H1 (cell line): ENCODE measurements around the gene FANK1.

Source experiments
- CHD1 ChIP-seq: IDR thresholded peaks from 2 replicates; pipeline ENCODE4 v1.6.1; 2012; ENCODE audit warnings: low read depth, low read length, improper control_type of control experiment
- EP300 ChIP-seq, 2 experiments: IDR thresholded peaks; 1 replicate in 1 of 2; 2 replicates in 1 of 2; pipeline ENCODE4 v1.6.1; 2011 to 2012; ENCODE audit warnings: low read depth in 2 of 2, low read length in 2 of 2, mild to moderate bottlenecking in 2 of 2, borderline replicate concordance in 1 of 2, inconsistent platforms in 1 of 2, moderate library complexity in 1 of 2
- TF ChIP-seq, protein P1 (sequence below), 3 experiments: IDR thresholded peaks; 1 replicate in 2 of 3; 2 replicates in 1 of 3; pipeline versions ENCODE4 v1.5.1 to v1.6.1; 2011; ENCODE audit warnings: low read length in 3 of 3, mild to moderate bottlenecking in 3 of 3, inconsistent platforms in 2 of 3, low read depth in 1 of 3, moderate library complexity in 1 of 3; ENCODE audit not compliant: insufficient read depth in 1 of 3; ENCODE audit errors: control extremely low read depth in 1 of 3
- TF ChIP-seq, protein P2 (sequence below): IDR thresholded peaks from 2 replicates; pipeline ENCODE4 v1.6.1; 2012; ENCODE audit warnings: inconsistent platforms

DNA sequence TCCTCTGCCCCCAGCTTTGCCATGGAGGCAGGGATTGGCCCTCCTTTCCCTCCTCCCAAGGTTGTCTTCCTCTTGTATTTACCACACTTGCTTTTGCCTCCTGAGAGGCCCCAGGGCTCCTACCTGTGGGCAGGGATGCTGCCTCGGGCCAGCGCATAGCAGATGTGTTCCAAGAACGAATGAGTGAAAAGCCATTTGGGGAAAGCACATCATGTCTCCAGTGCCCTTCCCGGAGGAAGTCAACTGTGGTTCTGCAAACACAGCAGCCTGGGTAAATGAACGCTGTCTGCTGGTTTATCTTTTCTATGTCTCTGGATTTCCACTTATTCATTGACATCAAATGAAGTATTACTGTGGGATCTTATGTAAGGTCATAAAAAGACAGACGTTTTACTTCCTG lies 161.7 kb downstream of the FANK1 start:
- TF ChIP-seq, protein P1, sequence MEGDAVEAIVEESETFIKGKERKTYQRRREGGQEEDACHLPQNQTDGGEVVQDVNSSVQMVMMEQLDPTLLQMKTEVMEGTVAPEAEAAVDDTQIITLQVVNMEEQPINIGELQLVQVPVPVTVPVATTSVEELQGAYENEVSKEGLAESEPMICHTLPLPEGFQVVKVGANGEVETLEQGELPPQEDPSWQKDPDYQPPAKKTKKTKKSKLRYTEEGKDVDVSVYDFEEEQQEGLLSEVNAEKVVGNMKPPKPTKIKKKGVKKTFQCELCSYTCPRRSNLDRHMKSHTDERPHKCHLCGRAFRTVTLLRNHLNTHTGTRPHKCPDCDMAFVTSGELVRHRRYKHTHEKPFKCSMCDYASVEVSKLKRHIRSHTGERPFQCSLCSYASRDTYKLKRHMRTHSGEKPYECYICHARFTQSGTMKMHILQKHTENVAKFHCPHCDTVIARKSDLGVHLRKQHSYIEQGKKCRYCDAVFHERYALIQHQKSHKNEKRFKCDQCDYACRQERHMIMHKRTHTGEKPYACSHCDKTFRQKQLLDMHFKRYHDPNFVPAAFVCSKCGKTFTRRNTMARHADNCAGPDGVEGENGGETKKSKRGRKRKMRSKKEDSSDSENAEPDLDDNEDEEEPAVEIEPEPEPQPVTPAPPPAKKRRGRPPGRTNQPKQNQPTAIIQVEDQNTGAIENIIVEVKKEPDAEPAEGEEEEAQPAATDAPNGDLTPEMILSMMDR (IDR thresholded peaks at IDR 0.05; ENCODE audit: control extremely low read depth in 1 of 3, insufficient read depth in 1 of 3, low read depth in 1 of 3, low read length in 3 of 3): no peak
- no peak for TF ChIP-seq EP300 (IDR thresholded peaks at IDR 0.05; ENCODE audit: borderline replicate concordance in 1 of 2, low read depth in 2 of 2, low read length in 2 of 2)
- TF ChIP-seq CHD1: no peak
- TF ChIP-seq, protein P2, sequence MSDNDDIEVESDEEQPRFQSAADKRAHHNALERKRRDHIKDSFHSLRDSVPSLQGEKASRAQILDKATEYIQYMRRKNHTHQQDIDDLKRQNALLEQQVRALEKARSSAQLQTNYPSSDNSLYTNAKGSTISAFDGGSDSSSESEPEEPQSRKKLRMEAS: no peak
